Fibroblast of lung (primary cell): ENCODE results near the gene GSTT4. TPM values are rescaled to one million over a fixed set of nuclear protein-coding genes. Genes with fewer than 3 reads are reported as not detected.

ENCODE experiments used
- DNase-seq, 2 donors: peaks; one replicate each; pipeline versions ENCODE4 v3.0.0 to v3.0.0-alpha.2; 2010; ENCODE audit warnings: low read depth in 2 of 2
- H2AFZ ChIP-seq: 2 replicates; pipeline ENCODE4 v1.5.1; 2012; ENCODE audit warnings: low read length, control low read depth, inconsistent platforms
- H3K27ac ChIP-seq: 2 replicates; pipeline ENCODE4 v1.5.1; 2011; ENCODE audit warnings: low read length, control low read depth; ENCODE audit not compliant: insufficient read depth
- H3K27me3 ChIP-seq: 2 replicates; pipeline ENCODE4 v1.5.1; 2011; ENCODE audit warnings: mild to moderate bottlenecking, low read length; ENCODE audit not compliant: control insufficient read depth, insufficient read depth
- H3K36me3 ChIP-seq: 2 replicates; pipeline ENCODE4 v1.5.1; 2011; ENCODE audit warnings: low read length; ENCODE audit not compliant: control insufficient read depth, insufficient read depth
- H3K4me1 ChIP-seq: 2 replicates; pipeline ENCODE4 v1.5.1; 2011; ENCODE audit warnings: low read length; ENCODE audit not compliant: control insufficient read depth, insufficient read depth; ENCODE audit errors: extremely low read depth
- H3K4me2 ChIP-seq: 2 replicates; pipeline ENCODE4 v1.5.1; 2011; ENCODE audit warnings: low read length, control low read depth; ENCODE audit not compliant: insufficient read depth; ENCODE audit errors: extremely low read depth
- H3K4me3 ChIP-seq, 4 experiments: fragments of 200-600 bp in 1 of 4; sonication (generic) in 1 of 4; replicated peaks in 1 of 4; 2 replicates each; pipeline ENCODE4 v1.5.1; 2011 to 2016; ENCODE audit warnings: low read length in 4 of 4, low read depth in 3 of 4, mild to moderate bottlenecking in 3 of 4, control low read depth in 2 of 4, inconsistent platforms in 1 of 4, mixed read lengths in 1 of 4; ENCODE audit not compliant: insufficient read depth in 1 of 4; ENCODE audit errors: control extremely low read depth in 1 of 4
- H3K79me2 ChIP-seq: 2 replicates; pipeline ENCODE4 v1.5.1; 2012; ENCODE audit warnings: mild to moderate bottlenecking, low read length, inconsistent platforms; ENCODE audit not compliant: control insufficient read depth, insufficient read depth
- H3K9ac ChIP-seq: 2 replicates; pipeline ENCODE4 v1.5.1; 2011; ENCODE audit warnings: mild to moderate bottlenecking, low read length, control low read depth; ENCODE audit not compliant: insufficient read depth
- H3K9me3 ChIP-seq: 2 replicates; pipeline ENCODE4 v1.5.1; 2012; ENCODE audit warnings: low read depth, low read length; ENCODE audit not compliant: control insufficient read depth, insufficient read depth
- H4K20me1 ChIP-seq: 2 replicates; pipeline ENCODE4 v1.5.1; 2011; ENCODE audit warnings: low read length; ENCODE audit not compliant: control insufficient read depth, insufficient read depth; ENCODE audit errors: extremely low read depth
- EZH2 ChIP-seq: IDR thresholded peaks from 2 replicates; pipeline ENCODE4 v1.5.1; 2012; ENCODE audit warnings: low read length, control low read depth, mild to moderate bottlenecking; ENCODE audit errors: missing control alignments
- polyA plus RNA-seq, 2 donors: library from polyadenylated mRNA; depleted of rRNA in 1 of 2; stranded (reverse) in 1 of 2; unstranded in 1 of 2; fragments of >200 nt; gene quantifications; 2 replicates each; pipeline ENCODE4 v1.2.1, GENCODE V29; 2011 to 2012; ENCODE audit warnings: missing spikeins in 1 of 2
- total RNA-seq: library from RNA; depleted of rRNA; stranded (reverse); fragments of >200 nt; gene quantifications from 2 replicates; pipeline ENCODE4 v1.2.1, GENCODE V29; 2014
- TF ChIP-seq, protein P1 (sequence below), 2 donors: IDR thresholded peaks in 1 of 2; conservative IDR thresholded peaks in 1 of 2; 1 replicate in 1 of 2; 2 replicates in 1 of 2; pipeline ENCODE4 v1.5.1; 2011 to 2012; ENCODE audit warnings: low read length in 2 of 2, control low read depth in 1 of 2, inconsistent platforms in 1 of 2, low read depth in 1 of 2, mild to moderate bottlenecking in 1 of 2

The GSTT4 gene
- total and polyA plus RNA-seq, 2 donors (not counting 1 experiment from before 2014, with no cell fraction given): not detected

DNA sequence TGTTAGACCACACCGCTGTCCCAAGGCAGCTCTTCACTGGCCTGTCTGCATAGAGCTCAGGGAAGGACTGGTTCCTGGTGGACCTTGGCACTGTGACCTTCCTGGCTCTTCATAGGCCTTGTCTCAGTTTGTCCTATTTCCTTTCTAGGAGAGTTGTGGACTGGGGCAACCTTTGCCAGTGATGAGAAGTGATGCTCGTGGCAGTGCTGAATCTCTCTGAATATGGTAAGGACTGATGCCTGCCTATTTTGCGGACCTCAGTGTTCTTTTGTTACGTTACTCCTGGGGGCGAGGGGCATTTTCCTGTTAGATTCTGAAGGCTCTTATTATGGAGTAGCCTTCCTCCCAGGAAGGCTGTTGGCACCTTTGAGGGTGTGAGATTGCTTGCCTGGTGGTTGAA lies 30.0 kb upstream of the GSTT4 start:
- no peak overlapping the region for H2AFZ ChIP-seq
- TF ChIP-seq, protein P1, sequence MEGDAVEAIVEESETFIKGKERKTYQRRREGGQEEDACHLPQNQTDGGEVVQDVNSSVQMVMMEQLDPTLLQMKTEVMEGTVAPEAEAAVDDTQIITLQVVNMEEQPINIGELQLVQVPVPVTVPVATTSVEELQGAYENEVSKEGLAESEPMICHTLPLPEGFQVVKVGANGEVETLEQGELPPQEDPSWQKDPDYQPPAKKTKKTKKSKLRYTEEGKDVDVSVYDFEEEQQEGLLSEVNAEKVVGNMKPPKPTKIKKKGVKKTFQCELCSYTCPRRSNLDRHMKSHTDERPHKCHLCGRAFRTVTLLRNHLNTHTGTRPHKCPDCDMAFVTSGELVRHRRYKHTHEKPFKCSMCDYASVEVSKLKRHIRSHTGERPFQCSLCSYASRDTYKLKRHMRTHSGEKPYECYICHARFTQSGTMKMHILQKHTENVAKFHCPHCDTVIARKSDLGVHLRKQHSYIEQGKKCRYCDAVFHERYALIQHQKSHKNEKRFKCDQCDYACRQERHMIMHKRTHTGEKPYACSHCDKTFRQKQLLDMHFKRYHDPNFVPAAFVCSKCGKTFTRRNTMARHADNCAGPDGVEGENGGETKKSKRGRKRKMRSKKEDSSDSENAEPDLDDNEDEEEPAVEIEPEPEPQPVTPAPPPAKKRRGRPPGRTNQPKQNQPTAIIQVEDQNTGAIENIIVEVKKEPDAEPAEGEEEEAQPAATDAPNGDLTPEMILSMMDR (conservative IDR thresholded peaks at IDR 0.05 in 1 of 2, IDR thresholded peaks at IDR 0.05 in 1 of 2; ENCODE audit: low read depth in 1 of 2, low read length in 2 of 2): no peak
- no peak for TF ChIP-seq EZH2
- H3K4me1 ChIP-seq: no peaks in the 10 kb centered on the region
- H3K27me3 ChIP-seq: no peaks in the 10 kb centered on the region
- no peak overlapping the region for H3K4me2 ChIP-seq
- H3K9me3 ChIP-seq: no peaks in the 10 kb centered on the region
- no peak overlapping the region for H3K4me3 ChIP-seq
- H3K9ac ChIP-seq: no peak overlapping the region
- no peaks in the 10 kb centered on the region for H4K20me1 ChIP-seq
- peaks cover 5% of the 10 kb centered on the region for H3K79me2 ChIP-seq
- DNase-seq: no peak
- no peaks in the 10 kb centered on the region for H3K36me3 ChIP-seq
- H3K27ac ChIP-seq: no peak overlapping the region

DNA sequence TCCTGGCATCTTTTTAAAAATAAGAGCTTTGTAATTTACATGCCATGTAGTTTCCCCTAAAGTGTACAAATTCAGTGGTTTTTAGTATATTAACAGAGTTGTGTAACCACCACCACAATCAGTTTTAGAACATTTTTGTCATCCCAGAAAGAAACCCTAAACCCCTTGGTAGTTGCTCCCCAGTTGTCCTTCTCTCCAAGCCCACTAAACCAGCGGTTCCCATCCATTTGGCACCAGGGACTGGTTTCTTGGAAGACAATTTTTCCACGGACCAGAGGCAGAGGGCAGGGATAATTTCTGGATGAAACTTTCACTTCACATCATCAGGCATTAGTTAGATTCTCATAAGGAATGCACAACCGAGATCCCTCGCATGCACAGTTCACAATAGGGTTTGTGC lies 28.5 kb upstream of the GSTT4 start:
- H3K27ac ChIP-seq: no peak overlapping the region
- no peaks in the 10 kb centered on the region for H3K27me3 ChIP-seq
- no peaks in the 10 kb centered on the region for H3K4me1 ChIP-seq
- no peaks in the 10 kb centered on the region for H4K20me1 ChIP-seq
- DNase-seq: no peak
- no peak overlapping the region for H3K4me3 ChIP-seq
- H3K9me3 ChIP-seq: no peaks in the 10 kb centered on the region
- H2AFZ ChIP-seq: no peak overlapping the region
- TF ChIP-seq, protein P1 (conservative IDR thresholded peaks at IDR 0.05 in 1 of 2, IDR thresholded peaks at IDR 0.05 in 1 of 2; ENCODE audit: low read depth in 1 of 2, low read length in 2 of 2): no peak
- TF ChIP-seq EZH2: no peak
- peaks cover 9% of the 10 kb centered on the region for H3K79me2 ChIP-seq
- no peak overlapping the region for H3K4me2 ChIP-seq
- H3K36me3 ChIP-seq: no peaks in the 10 kb centered on the region
- no peak overlapping the region for H3K9ac ChIP-seq

DNA sequence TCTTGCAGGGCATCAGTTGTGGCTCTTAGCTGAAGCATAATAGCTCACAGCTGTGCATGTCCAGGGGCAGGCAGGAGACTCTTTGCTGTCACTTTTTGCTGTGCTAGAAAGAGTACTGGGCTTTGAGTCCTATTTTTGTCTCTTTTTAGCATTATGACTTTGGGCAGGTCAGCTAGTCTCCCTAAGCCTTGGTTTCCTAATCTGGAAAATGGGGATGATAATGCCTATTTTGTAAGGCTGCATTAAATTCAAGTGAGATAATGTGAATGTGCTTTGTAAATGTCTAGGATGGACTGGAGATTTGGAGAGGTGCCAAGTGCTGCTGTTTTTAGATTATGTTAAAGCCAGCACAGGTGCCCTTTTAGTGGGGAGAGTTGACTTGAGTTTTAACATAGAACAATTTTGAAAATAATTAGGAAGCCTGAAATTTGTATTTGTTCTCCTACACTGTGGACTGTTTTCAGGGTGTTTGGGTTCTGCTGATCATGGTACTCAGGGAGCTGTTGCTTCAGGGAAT lies 25.0 kb upstream of the GSTT4 start:
- H3K36me3 ChIP-seq: no peaks in the 10 kb centered on the region
- H3K4me3 ChIP-seq: no peak overlapping the region
- H2AFZ ChIP-seq: no peak overlapping the region
- no peaks in the 10 kb centered on the region for H3K9me3 ChIP-seq
- peaks cover 12% of the 10 kb centered on the region for H3K79me2 ChIP-seq
- H3K9ac ChIP-seq: no peak overlapping the region
- TF ChIP-seq, protein P1 (conservative IDR thresholded peaks at IDR 0.05 in 1 of 2, IDR thresholded peaks at IDR 0.05 in 1 of 2; ENCODE audit: low read depth in 1 of 2, low read length in 2 of 2): no peak
- no peak for TF ChIP-seq EZH2
- peaks cover 2% of the 10 kb centered on the region for H4K20me1 ChIP-seq
- no peak for DNase-seq
- no peaks in the 10 kb centered on the region for H3K4me1 ChIP-seq
- H3K27me3 ChIP-seq: no peaks in the 10 kb centered on the region
- no peak overlapping the region for H3K4me2 ChIP-seq
- no peak overlapping the region for H3K27ac ChIP-seq
